Colonic mucosa (tissue), 4 donors: ENCODE measurements around the gene SGCG. TPM values are rescaled to one million over a fixed set of nuclear protein-coding genes. Genes with fewer than 3 reads are reported as not detected.
"Not testable (repeated sequence)": the region's sequence is repeated elsewhere in the genome, so short reads cannot be mapped to it uniquely, and the experiment has no call there.

Source experiments
- DNase-seq: peaks from one replicate; pipeline ENCODE4 v3.0.0-alpha.2; 2020
- H3K27ac ChIP-seq: fragments of 200-600 bp; one replicate; pipeline ENCODE4 v1.8.0; 2021
- H3K27me3 ChIP-seq: fragments of 200-600 bp; one replicate; pipeline ENCODE4 v1.8.0; 2021
- H3K36me3 ChIP-seq: fragments of 200-600 bp; one replicate; pipeline ENCODE4 v1.8.0; 2021
- H3K4me1 ChIP-seq: fragments of 200-600 bp; one replicate; pipeline ENCODE4 v1.8.0; 2021; ENCODE audit warnings: mild to moderate bottlenecking
- H3K4me3 ChIP-seq: fragments of 200-600 bp; one replicate; pipeline ENCODE4 v1.8.0; 2021
- H3K9ac ChIP-seq, 2 donors: one replicate each; pipeline ENCODE4 v1.7.0; 2013; ENCODE audit warnings: control low read depth in 2 of 2, low read depth in 2 of 2, low read length in 2 of 2
- H3K9me3 ChIP-seq: fragments of 200-600 bp; one replicate; pipeline ENCODE4 v1.8.0; 2021
- CTCF ChIP-seq: fragments of 200-600 bp; IDR thresholded peaks from one replicate; pipeline ENCODE4 v1.8.0; 2022; ENCODE audit warnings: antibody characterized with exemption, mild to moderate bottlenecking
- intact Hi-C: fragments of 100-400 bp; cut with DNase I; formaldehyde crosslinking; loops from one replicate; pipeline ENCODE4 v1.14.1; 2022
- total RNA-seq, 2 donors: library from RNA; stranded (reverse); fragmentation: NEBNext Ultra II Directional in 1 of 2; extraction: Animal tissue kit (Norgen Biotek cat#: 25700) in 1 of 2; gene quantifications; one replicate each; pipeline ENCODE4 v1.2.1, GENCODE V29; 2021
- donor health status: healthy.
- donor health status: DM: no; HTN: no; CAD: no.
- donor health status: DM: no; HTN: no; CAD: no.

The SGCG gene
- total RNA-seq: under 1 TPM; 0.15 to 0.29 TPM

- DNase-seq: no peak
- no peak within 1 kb of the TSS for H3K4me3 ChIP-seq
- intact Hi-C loops: no loop called here
- no peaks in the 10 kb centered on the region for H3K36me3 ChIP-seq
- H3K9ac ChIP-seq: no peak within 1 kb of the TSS
- H3K27me3 ChIP-seq: no peaks in the 10 kb centered on the region
- no peaks in the 10 kb centered on the region for H3K4me1 ChIP-seq
- no peak for TF ChIP-seq CTCF
- no peaks in the 10 kb centered on the region for H3K9me3 ChIP-seq
- H3K27ac ChIP-seq: no peak within 1 kb of the TSS
Measured at GRCh38 chr13:23180711-23181110, at the start of gene SGCG. TSS of gene SGCG (plus strand) at chr13:23180979. CDS start at chr13:23203695, 22,716 bp downstream.

GRCh38 chr13:23134542-23134941, 46.2 kb upstream of the SGCG start:
- Histone ChIP-seq H3K4me1 (no peaks in the 10 kb centered on the region), H3K9ac (no peak overlapping the region), H3K4me3 (no peak overlapping the region), H3K9me3 (no peaks in the 10 kb centered on the region), H3K27ac (no peak overlapping the region), H3K36me3 (no peaks in the 10 kb centered on the region), H3K27me3 (no peaks in the 10 kb centered on the region)
- DNase-seq: no peak
- intact Hi-C loops: no loop called here
- no peak for TF ChIP-seq CTCF

GRCh38 chr13:23140492-23140891, 40.3 kb upstream of the SGCG start:
- no peaks in the 10 kb centered on the region for H3K9me3 ChIP-seq
- H3K4me3 ChIP-seq: no peak overlapping the region
- intact Hi-C loops: no loop called here
- no peak for DNase-seq
- H3K9ac ChIP-seq: no peak overlapping the region
- no peak overlapping the region for H3K27ac ChIP-seq
- no peaks in the 10 kb centered on the region for H3K36me3 ChIP-seq
- no peaks in the 10 kb centered on the region for H3K27me3 ChIP-seq
- no peaks in the 10 kb centered on the region for H3K4me1 ChIP-seq
- no peak for TF ChIP-seq CTCF

GRCh38 chr13:23141964-23142363, 38.8 kb upstream of the SGCG start:
- intact Hi-C loops: no loop called here
- no peaks in the 10 kb centered on the region for H3K36me3 ChIP-seq
- no peak overlapping the region for H3K9ac ChIP-seq
- H3K4me3 ChIP-seq: no peak overlapping the region
- H3K27ac ChIP-seq: no peak overlapping the region
- no peaks in the 10 kb centered on the region for H3K4me1 ChIP-seq
- TF ChIP-seq CTCF: no peak
- DNase-seq: no peak
- no peaks in the 10 kb centered on the region for H3K27me3 ChIP-seq
- H3K9me3 ChIP-seq: no peaks in the 10 kb centered on the region

GRCh38 chr13:23142607-23143006, 38.2 kb upstream of the SGCG start:
- not testable (repeated sequence) for H3K4me3 ChIP-seq, H3K9me3 ChIP-seq

GRCh38 chr13:23144431-23144830, 36.3 kb upstream of the SGCG start:
- Histone ChIP-seq H3K4me3 (no peak overlapping the region), H3K9me3 (no peaks in the 10 kb centered on the region), H3K27me3 (no peaks in the 10 kb centered on the region), H3K36me3 (no peaks in the 10 kb centered on the region), H3K4me1 (no peaks in the 10 kb centered on the region), H3K27ac (no peak overlapping the region), H3K9ac (no peak overlapping the region)
- DNase-seq: no peak
- intact Hi-C loops: no loop called here
- TF ChIP-seq CTCF: no peak

More at GRCh38 chr13:23142607-23143006, 38.2 kb upstream of the SGCG start:
- H3K27ac ChIP-seq, DNase-seq, H3K9ac ChIP-seq, intact Hi-C loops, H3K27me3 ChIP-seq, H3K36me3 ChIP-seq, H3K4me1 ChIP-seq: not testable (repeated sequence)
